Immature natural killer cell (primary cell): ENCODE results near the gene SLC6A12. TPM values are rescaled to one million over a fixed set of nuclear protein-coding genes. Genes with fewer than 3 reads are reported as not detected.

Experiments used
- DNase-seq, 3 donors: peaks; one replicate each; pipeline ENCODE4 v3.0.0; 2022; ENCODE audit warnings: mixed read lengths in 1 of 3
- H3K27ac Mint-ChIP-seq, 6 donors: one replicate each; pipeline ENCODE4 v1.8.0; 2020; ENCODE audit warnings: mixed read lengths in 6 of 6, mild to moderate bottlenecking in 5 of 6, inconsistent platforms in 4 of 6, moderate library complexity in 3 of 6
- H3K27me3 Mint-ChIP-seq, 3 donors: one replicate each; pipeline ENCODE4 v1.8.0; 2020 to 2021; ENCODE audit warnings: low read depth in 3 of 3, mild to moderate bottlenecking in 3 of 3, mixed read lengths in 3 of 3, moderate library complexity in 3 of 3, inconsistent platforms in 1 of 3
- H3K36me3 Mint-ChIP-seq, 3 donors: one replicate each; pipeline ENCODE4 v1.8.0; 2020; ENCODE audit warnings: mixed read lengths in 3 of 3, inconsistent platforms in 2 of 3, mild to moderate bottlenecking in 2 of 3
- H3K4me1 Mint-ChIP-seq, 2 donors: one replicate each; pipeline ENCODE4 v1.8.0; 2020; ENCODE audit warnings: inconsistent platforms in 2 of 2, mild to moderate bottlenecking in 2 of 2, mixed read lengths in 2 of 2, moderate library complexity in 1 of 2
- H3K4me3 Mint-ChIP-seq, 5 donors: one replicate each; pipeline ENCODE4 v1.8.0; 2020; ENCODE audit warnings: mild to moderate bottlenecking in 5 of 5, mixed read lengths in 5 of 5, inconsistent platforms in 3 of 5, moderate library complexity in 3 of 5
- H3K9me3 Mint-ChIP-seq, 6 donors: one replicate each; pipeline ENCODE4 v1.8.0; 2020; ENCODE audit warnings: mild to moderate bottlenecking in 6 of 6, mixed read lengths in 6 of 6, inconsistent platforms in 4 of 6, moderate library complexity in 3 of 6
- polyA plus RNA-seq, 3 donors: library from polyadenylated mRNA; unstranded; fragments of 300-500 nt; fragmentation: Illumina TruSeq; gene quantifications; one replicate each; pipeline ENCODE4 v1.2.3, GENCODE V29; 2021

Gene SLC6A12
- polyA plus RNA-seq, 3 donors from 2014 or later, result 0.59 TPM; not detected in 2

DNA sequence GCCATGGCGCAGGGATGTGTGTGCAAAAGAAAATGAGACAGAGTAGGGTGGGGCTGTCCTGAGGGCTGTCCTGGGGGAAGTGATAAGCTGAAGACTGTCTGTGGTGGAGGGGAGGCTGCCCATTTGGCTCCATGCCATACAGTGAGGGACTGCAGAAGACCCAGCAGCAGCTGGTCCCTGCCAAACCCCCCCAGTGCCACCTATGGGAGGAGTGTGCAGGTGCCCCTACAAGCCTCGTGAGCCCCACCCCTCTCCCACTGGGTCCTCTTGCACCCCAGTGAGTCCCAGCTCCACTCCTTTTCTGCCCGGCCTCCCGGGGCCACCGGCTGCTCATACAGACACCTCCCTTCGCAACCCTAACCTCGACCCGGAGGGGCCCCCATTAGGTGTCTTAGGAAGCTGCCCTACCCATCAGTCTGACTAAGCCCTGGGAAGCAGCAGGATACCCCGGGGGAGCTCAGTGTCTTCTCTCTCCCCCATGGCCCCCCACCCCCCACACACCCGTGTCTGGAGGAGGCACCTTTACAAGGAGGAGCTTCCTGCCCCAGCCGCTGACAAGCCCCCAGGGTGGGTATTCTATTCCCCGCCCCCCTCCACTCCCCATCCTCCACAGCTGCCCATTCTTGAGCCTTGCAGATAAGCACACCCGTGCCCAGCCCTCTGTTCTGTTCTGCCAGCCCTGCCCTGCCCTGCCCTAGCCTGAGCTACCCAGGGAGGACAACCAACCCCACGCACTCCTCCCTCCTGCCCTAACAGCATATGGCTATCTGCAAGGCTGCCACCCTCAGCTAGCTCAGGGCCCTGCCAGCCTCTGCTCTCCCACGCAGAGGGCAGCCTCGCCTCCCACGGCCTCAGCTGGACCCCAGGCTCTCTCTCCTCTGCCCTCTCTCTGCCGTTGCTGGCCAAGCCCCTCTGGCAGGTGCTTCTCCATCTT, 41.9 kb downstream of the SLC6A12 start:
- H3K27me3 Mint-ChIP-seq, result peaks cover 0 to 6% (median 4%) of the 10 kb centered on the region in 3 donors
- no peaks in the 10 kb centered on the region for H3K36me3 Mint-ChIP-seq
- peaks cover 0 to 15% of the 10 kb centered on the region in 2 donors for H3K4me1 Mint-ChIP-seq
- H3K4me3 Mint-ChIP-seq, result no peak overlapping the region
- H3K27ac Mint-ChIP-seq, result no peak overlapping the region
- no peaks in the 10 kb centered on the region for H3K9me3 Mint-ChIP-seq
- no peak for DNase-seq

DNA sequence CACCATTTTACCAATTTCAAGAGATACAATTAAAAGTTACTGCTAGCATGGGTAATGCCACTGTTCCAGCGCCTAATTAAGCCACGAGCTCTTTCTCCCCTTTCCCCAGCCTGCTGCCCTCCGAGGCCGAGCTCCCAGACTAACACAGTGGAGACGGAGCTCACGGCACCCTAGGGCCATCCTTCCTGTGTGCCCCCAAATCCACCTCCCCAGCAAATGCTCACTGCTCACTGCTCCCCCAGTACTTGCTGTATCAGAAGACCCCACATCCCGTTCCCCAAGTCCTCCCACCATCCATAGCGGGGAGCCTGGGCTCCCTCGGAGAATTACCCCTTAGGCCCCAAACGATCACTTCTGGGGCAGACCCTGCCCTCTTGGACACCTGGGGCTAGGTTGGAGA, 42.7 kb downstream of the SLC6A12 start:
- DNase-seq, result no peak
- H3K36me3 Mint-ChIP-seq, result no peaks in the 10 kb centered on the region
- H3K27me3 Mint-ChIP-seq, result peaks cover 0 to 7% (median 4%) of the 10 kb centered on the region in 3 donors
- no peak overlapping the region for H3K27ac Mint-ChIP-seq
- peaks cover 5 to 15% of the 10 kb centered on the region in 2 donors for H3K4me1 Mint-ChIP-seq
- H3K9me3 Mint-ChIP-seq, result no peaks in the 10 kb centered on the region
- H3K4me3 Mint-ChIP-seq, result no peak overlapping the region

DNA sequence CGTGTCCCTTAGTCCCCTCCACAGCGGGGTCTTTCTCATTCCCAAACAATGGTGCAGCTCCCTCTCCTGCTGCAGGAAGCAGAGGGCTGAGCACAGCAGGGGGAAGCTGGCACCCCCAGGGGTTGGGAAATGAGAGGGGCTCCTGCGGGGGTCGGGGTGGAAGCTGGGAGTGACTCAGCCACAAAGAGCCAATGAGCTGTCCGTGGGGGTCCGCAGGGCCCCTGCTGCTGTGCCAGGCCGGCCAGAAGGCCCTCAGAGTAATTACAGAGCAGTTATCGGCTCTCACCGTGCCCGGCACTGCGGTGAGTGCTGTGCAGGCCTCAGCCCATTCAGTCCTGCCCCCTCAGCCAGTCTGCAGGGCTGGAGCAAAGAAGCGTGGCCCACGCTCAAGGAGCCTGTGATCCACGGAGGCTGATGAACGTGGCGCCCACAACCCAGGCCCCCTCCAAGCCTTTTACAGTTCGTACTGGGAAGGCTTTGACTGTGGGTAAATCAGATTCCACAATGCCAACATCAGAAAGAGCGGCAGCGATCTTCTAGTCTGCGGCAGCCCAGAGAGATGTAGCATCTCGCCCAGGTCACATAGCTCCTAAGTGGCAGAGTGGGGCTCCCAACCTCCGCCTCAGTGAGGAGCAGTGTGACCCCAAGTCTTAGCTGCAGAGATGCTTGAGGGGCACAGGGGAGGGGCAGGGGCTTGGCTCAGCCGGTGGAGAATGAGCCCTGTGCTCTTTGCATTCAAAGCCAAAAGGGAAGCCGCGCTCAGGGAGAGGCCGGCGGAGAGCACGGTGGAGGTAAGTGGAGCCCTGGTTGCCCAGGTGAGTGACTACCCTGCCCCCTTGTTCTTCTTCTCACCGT, 43.4 kb downstream of the SLC6A12 start:
- Mint-ChIP-seq H3K4me3 (no peak overlapping the region), H3K4me1 (peaks cover 8 to 16% of the 10 kb centered on the region in 2 donors), H3K27me3 (peaks cover 0 to 7% (median 4%) of the 10 kb centered on the region in 3 donors), H3K36me3 (no peaks in the 10 kb centered on the region), H3K27ac (no peak overlapping the region), H3K9me3 (no peaks in the 10 kb centered on the region)
- DNase-seq, result no peak

DNA sequence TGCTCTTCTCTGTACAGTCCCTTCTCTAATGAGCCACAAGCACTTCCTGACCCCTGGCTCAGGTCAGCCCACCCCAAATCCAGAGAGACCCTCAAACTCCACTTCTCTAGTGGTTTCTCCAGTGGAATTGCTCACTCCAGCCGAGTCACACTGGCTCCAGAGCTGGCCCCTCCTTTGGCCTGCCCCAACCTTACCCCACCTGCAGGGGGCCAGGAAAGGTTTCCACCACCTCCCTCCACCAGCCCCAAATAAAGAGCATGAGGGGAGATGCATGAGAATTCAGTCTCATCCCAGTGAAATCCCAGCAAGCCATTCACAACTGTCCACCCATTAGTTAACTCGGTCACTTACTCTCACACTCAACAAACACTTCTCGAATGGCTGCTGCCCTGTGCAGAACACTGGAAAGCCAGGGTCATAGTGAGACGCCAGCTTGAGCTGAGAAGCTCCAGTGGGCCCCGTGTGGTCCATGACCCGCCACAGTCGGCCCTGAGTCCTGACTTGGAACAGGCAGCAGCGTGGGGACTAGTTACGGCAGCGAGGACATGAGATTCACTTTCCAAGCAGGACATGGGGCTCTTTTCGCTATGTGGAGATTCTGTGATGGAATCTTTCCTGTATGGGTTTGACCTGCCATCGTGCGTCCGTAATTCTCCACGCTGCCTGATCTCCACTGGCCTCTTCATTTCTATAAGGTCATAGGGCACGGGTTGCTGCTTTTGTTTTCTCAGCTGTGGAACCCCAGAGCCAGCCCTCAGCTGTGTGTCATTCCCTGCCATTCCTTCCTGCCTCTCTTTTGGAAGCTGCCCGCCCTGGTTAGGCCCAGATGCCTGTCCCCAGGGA, 44.2 kb downstream of the SLC6A12 start:
- peaks cover 8 to 16% of the 10 kb centered on the region in 2 donors for H3K4me1 Mint-ChIP-seq
- H3K27me3 Mint-ChIP-seq, result peaks cover 0 to 7% (median 4%) of the 10 kb centered on the region in 3 donors
- H3K9me3 Mint-ChIP-seq, result no peaks in the 10 kb centered on the region
- DNase-seq, result no peak
- H3K36me3 Mint-ChIP-seq, result no peaks in the 10 kb centered on the region
- no peak overlapping the region for H3K4me3 Mint-ChIP-seq
- no peak overlapping the region for H3K27ac Mint-ChIP-seq

DNA sequence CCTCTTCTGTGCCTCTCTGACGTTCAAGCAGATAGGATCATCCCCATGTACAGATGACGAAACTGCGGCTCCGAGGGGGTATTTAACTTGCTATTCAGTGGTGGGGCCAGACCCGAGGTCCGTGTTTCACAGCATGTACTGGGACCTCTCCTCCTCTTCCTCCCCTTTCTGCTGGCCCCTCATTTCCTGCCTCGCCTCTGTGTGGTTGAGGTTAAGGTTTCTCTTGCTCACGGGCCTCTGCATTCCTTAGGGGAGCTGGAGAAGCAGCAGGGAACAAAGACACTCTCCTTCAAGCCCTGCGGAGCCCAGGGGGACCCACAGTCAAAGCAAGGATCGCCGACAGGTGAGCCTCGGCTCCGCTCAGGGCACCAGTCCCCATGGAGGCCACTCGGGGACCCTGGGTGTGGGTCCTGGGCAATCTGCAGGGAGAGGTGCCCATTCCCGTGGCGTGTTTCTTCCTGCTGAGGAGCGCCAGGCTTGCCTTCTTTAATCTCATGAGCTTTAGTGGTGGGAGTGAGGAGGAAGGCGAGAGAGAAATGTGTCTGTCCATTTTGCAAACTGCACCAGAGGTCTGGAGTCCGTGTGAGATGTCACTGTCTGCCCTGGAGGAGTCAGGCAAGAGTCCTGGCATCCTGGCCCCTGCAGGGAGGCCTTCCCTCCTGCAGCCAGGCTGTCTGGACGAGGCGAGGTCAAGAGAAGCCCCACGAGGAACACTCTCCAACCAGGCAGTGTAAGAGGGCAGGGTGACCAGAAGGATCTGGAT, 45.0 kb downstream of the SLC6A12 start:
- Mint-ChIP-seq H3K36me3 (no peaks in the 10 kb centered on the region), H3K4me1 (peaks cover 8 to 16% of the 10 kb centered on the region in 2 donors), H3K9me3 (no peaks in the 10 kb centered on the region), H3K4me3 (no peak overlapping the region), H3K27me3 (peaks cover 0 to 8% (median 4%) of the 10 kb centered on the region in 3 donors), H3K27ac (no peak overlapping the region)
- no peak for DNase-seq

DNA sequence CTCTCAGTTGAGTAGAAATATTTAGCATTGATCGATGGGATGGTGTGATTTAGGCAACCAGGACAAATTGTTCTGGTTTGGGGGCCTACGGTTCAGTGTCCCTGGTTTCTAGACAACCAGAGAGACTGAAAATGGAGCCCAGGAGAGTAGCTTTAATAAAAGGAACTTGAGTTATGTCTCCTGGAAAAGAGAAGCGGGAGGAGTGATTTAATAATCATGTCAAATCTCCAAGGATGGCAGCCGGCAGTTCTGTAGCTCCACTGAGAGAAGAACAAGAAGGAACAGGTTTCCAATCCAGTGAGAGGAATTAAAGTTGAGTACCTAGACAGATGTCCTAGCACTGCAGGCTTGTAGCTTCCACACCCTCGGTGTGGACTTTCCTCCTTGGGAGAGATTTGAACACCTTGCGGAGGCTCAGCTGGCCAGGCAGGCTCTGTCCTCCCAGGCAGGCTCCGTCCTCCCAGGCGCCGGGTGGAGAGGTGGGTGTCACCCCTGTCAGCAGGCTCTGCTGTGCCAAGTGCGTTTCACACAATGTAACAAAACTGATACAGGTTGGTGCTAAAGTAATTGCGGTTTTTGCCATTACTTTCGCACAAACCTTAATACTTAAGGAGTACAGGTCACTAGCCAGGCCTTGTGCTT, 45.9 kb downstream of the SLC6A12 start:
- peaks cover 8 to 16% of the 10 kb centered on the region in 2 donors for H3K4me1 Mint-ChIP-seq
- no peak overlapping the region for H3K4me3 Mint-ChIP-seq
- H3K9me3 Mint-ChIP-seq, result no peaks in the 10 kb centered on the region
- no peak for DNase-seq
- H3K27ac Mint-ChIP-seq, result no peak overlapping the region
- H3K27me3 Mint-ChIP-seq, result peaks cover 0 to 4% (median 4%) of the 10 kb centered on the region in 3 donors
- H3K36me3 Mint-ChIP-seq, result no peaks in the 10 kb centered on the region

DNA sequence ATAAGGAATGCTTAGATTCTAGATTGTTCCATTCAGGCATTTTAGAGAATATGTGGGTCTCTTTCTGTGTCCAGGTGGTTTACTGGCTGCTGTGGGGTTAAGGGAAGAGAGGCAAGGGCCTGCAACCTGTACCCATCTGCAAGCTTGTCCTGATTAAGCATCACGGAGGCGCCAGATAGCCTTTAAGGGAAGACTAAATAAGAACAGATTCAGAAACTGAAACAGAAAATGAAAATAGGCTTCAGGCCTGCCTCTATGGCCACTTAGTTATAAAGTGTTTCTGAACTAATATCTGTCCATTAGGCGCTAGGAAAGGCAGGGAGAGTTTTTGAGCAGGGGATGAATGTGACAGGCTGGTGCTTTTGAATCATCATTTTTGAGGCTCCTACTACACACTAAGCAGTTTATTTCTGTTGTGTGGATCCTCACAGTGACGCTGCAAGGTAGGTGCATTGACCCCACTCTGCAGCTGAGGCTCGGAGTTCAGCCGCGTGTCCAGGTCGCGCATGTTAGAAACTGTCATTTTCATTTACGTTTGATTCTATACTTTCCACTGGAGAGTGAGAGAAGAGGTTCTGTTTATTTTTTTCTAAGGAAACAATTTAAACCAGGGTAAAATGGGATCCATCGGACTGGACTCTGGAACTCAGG, 47.4 kb downstream of the SLC6A12 start:
- DNase-seq, result no peak
- H3K4me1 Mint-ChIP-seq, result peaks cover 8 to 16% of the 10 kb centered on the region in 2 donors
- H3K36me3 Mint-ChIP-seq, result no peaks in the 10 kb centered on the region
- H3K27me3 Mint-ChIP-seq, result peaks cover 0 to 4% (median 4%) of the 10 kb centered on the region in 3 donors
- H3K9me3 Mint-ChIP-seq, result no peaks in the 10 kb centered on the region
- H3K4me3 Mint-ChIP-seq, result no peak overlapping the region
- H3K27ac Mint-ChIP-seq, result peak overlapping the region in 1 of 6 donors; percentile 37

DNA sequence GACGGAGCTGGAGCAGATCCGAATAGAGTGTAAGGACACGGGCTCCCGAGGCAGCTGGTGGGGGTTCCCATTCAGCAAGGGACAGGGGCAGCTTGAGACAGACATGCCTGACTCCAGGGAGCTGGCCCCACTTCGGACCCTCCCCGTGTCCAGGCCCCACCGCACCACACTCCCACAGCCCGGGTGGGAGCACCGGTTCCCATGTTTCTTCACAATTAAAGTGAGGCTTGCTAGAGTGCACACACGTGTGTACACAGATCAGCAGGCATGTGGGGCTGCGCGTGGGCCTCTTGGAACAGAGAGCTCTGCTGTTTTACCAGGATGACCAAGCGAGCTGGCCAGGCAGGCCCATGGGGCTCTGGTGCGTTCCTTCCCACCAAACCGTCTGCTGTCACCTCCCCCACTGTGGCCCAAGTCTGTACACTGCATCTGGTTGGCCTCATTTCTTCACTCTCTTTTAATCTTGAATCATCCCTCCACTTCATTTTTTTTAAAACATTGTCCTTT, 48.0 kb downstream of the SLC6A12 start:
- Mint-ChIP-seq H3K36me3 (no peaks in the 10 kb centered on the region), H3K4me1 (peaks cover 8 to 16% of the 10 kb centered on the region in 2 donors), H3K9me3 (no peaks in the 10 kb centered on the region), H3K27ac (peak overlapping the region in 1 of 6 donors; percentile 37), H3K4me3 (no peak overlapping the region), H3K27me3 (peaks cover 0 to 4% (median 0%) of the 10 kb centered on the region in 3 donors)
- DNase-seq, result no peak

DNA sequence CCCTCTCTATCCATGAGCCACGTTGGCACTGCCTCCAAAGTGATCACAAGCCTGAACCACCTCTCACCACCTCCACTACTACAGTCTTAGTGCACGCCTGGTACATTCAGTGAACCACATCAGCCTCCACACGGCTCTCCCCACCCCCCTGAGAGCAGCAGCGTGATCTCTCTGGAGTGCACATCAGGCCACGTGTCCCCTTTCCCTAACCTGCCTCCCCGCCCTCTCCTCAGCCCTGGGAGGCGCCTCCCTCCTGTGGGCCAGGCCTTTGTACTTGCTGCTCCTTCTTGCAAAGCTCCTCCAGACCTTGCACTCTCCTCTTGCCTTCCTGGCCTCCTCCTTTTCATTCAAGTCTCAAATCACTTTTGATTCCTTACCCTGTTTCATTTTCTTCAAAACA, 49.8 kb downstream of the SLC6A12 start:
- no peaks in the 10 kb centered on the region for H3K36me3 Mint-ChIP-seq
- H3K9me3 Mint-ChIP-seq, result no peaks in the 10 kb centered on the region
- H3K4me1 Mint-ChIP-seq, result peaks cover 8 to 13% of the 10 kb centered on the region in 2 donors
- no peak overlapping the region for H3K4me3 Mint-ChIP-seq
- peaks cover 0 to 7% (median 0%) of the 10 kb centered on the region in 3 donors for H3K27me3 Mint-ChIP-seq
- H3K27ac Mint-ChIP-seq, result peak overlapping the region in 1 of 6 donors; percentile 79
- no peak for DNase-seq

DNA sequence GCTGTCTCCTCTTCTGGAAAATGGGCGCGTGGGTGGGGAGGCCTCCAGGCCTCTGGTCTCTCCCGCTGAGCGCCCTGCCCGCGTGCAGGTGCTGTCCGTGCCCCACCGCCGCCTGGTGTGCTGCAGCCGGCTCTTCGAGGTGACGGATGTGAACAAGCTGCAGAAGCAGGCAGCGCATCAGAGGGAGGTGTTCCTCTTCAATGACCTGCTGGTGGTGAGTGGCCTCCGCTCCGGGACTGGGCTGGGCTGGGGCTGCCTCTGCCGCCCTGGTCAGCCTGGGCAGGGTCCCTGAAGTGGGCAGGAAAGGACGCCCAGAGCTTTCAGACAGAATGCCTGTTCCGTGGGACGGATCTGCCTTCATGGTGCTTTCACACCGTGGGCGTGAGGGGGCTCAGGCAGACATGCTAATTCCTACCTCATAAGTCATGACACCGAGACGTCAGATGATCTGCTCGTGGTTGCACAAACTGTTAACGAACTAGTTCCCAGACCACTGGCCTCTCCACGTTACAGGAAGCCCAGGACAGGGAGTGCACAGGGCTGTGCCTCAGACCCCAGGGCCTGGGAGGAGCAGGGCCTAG, 50.5 kb downstream of the SLC6A12 start:
- Mint-ChIP-seq H3K4me1 (peaks cover 7 to 8% of the 10 kb centered on the region in 2 donors), H3K9me3 (no peaks in the 10 kb centered on the region), H3K4me3 (no peak overlapping the region), H3K27me3 (peaks cover 0 to 7% (median 0%) of the 10 kb centered on the region in 3 donors), H3K36me3 (no peaks in the 10 kb centered on the region), H3K27ac (no peak overlapping the region)
- DNase-seq, result no peak

DNA sequence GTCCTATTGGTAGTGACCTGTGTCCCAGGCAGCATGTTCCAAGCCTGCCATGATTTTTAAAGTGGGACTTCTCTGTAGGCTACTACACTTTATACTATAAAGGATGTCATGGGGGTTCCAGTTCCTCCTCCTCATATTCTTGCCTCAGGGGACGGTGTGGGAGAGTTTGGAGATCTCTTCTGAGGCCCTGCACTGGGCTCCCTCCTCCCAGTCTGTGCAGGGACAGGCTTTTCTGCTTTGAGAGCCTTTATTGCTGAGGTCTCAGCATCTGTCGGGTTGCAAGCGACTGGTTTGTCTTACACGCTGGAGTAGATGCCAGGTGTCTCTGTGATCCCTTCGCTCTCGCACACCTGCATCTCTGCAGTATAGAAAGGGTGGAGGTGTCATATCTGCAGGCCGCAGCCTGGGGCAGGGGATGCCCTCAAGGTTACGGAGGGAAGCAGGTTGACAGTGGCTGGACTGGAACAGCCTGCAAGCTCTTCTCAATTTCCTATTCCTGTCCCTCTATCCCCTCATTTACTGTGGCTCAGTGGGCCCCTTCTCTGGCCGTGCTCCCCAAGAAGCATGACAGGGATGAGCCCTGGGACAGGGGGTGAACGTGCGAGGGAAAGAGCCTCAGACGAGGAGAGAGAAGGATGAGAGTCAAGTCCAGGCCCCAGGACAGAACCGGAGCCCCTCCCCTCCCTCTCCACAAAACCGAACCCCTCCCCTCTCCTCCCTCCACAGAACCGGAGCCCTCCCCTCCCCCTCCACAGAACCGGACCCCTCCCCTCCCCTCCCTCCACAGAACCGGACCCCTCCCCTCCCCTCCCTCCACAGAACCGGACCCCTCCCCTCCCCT, 51.3 kb downstream of the SLC6A12 start:
- H3K4me1 Mint-ChIP-seq, result peaks cover 6 to 8% of the 10 kb centered on the region in 2 donors
- H3K27me3 Mint-ChIP-seq, result peaks cover 0 to 7% (median 0%) of the 10 kb centered on the region in 3 donors
- H3K4me3 Mint-ChIP-seq, result no peak overlapping the region
- no peak overlapping the region for H3K27ac Mint-ChIP-seq
- H3K9me3 Mint-ChIP-seq, result no peaks in the 10 kb centered on the region
- no peaks in the 10 kb centered on the region for H3K36me3 Mint-ChIP-seq
- no peak for DNase-seq
